Activated CD4-positive, alpha-beta T cell treated with anti-CD3 and anti-CD28 coated beads, Interleukin-2, amount 50 U/mL, for 16 hours (primary cell): ENCODE data around the gene CLASP1.
A peak's percentile ranks its signal among the peaks of the same experiment; 100 is the strongest.
"Not testable (repeated sequence)": the region's sequence is repeated elsewhere in the genome, so short reads cannot be mapped to it uniquely, and the experiment has no call there.

Experiments
- DNase-seq: peaks from one replicate; pipeline ENCODE4 v3.0.0-alpha.2; 2020

CLASP1 gene

GRCh38 chr2:121613152-121613551 lies 36.1 kb downstream of the CLASP1 start:
- no peak for DNase-seq

- no peak for DNase-seq
Measured at GRCh38 chr2:121611730-121612705, 37.2 kb downstream of the CLASP1 start.

DNA sequence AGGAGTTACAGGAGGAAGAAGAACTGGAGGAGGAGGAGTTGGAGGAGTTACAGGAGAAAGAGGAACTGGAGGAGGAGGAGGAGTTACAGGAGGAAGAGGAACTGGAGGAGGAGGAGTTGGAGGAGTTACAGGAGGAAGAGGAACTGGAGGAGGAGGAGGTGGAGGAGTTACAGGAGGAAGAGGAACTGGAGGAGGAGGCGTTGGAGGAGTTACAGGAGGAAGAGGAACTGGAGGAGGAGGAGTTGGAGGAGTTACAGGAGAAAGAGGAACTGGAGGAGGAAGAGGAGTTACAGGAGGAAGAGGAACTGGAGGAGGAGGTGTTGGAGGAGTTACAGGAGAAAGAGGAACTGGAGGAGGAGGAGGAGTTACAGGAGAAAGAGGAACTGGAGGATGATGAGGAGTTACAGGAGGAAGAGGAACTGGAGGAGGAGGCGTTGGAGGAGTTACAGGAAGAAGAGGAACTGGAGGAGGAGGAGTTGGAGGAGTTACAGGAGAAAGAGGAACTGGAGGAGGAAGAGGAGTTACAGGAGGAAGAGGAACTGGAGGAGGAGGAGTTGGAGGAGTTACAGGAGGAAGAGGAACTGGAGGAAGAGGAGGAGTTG lies 38.1 kb downstream of the CLASP1 start:
- not testable (repeated sequence) for DNase-seq

GRCh38 chr2:121610487-121610874 lies 38.8 kb downstream of the CLASP1 start:
- DNase-seq = not testable (repeated sequence)

GRCh38 chr2:121608967-121609366 lies 40.3 kb downstream of the CLASP1 start:
- DNase-seq = no peak

- no peak for DNase-seq
Measured at GRCh38 chr2:121608367-121608766, 40.9 kb downstream of the CLASP1 start.

- DNase-seq = no peak
Measured at GRCh38 chr2:121605820-121606733, 43.2 kb downstream of the CLASP1 start.

- DNase-seq = no peak
Measured at GRCh38 chr2:121603185-121603584, 46.1 kb downstream of the CLASP1 start.

DNA sequence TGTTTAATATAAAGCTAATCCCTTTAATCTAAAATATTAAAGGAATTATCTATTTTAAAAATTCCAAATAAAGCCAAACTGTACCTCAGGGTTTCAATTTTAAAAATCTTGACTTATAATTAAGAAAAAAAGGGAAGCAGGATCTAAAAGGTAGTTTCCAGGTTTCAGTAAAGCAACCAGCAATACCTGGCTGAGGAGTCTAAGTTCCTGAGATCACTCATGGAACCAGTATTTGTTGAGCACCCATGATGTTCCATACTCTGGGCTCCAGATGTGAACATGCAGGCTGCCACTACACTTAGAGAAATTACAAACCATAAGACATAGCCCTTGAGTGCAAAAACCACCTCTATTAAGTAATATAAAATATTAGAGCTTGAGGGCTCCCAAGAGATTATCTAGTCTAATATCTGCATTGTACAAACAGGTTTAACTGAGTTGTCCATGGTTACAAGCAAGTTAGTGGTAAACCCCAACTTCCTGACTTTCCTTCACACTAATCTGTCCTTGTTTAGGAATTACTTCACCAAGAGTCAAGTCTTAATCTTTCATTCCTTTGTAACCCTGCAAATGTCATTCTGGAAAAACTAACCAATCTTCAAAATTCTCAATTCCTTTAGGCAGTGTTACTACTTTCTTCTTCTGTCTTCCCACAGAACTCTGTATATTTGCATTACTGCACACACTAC lies 49.2 kb downstream of the CLASP1 start:
- no peak for DNase-seq

DNA sequence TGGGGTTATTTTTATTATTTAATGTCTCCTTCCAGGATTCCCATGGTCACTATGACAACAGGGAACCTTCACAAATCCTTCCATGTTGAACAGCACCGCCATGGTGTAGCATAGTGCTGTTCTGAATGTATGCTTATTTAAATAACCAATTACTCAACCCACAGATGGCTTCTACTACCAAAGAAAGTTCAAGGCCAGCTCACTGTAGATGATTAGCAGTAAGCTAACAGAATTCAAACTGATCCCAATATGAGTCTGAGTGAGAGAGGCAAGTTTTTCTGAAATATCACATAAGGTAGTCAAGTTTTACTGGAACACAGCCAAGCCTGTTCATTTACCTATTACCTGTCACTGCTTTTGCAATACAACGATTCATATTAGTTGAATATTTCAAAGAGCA lies 51.2 kb downstream of the CLASP1 start:
- DNase-seq = no peak

GRCh38 chr2:121596221-121597080 lies 52.8 kb downstream of the CLASP1 start:
- peak; percentile 31 for DNase-seq

DNA sequence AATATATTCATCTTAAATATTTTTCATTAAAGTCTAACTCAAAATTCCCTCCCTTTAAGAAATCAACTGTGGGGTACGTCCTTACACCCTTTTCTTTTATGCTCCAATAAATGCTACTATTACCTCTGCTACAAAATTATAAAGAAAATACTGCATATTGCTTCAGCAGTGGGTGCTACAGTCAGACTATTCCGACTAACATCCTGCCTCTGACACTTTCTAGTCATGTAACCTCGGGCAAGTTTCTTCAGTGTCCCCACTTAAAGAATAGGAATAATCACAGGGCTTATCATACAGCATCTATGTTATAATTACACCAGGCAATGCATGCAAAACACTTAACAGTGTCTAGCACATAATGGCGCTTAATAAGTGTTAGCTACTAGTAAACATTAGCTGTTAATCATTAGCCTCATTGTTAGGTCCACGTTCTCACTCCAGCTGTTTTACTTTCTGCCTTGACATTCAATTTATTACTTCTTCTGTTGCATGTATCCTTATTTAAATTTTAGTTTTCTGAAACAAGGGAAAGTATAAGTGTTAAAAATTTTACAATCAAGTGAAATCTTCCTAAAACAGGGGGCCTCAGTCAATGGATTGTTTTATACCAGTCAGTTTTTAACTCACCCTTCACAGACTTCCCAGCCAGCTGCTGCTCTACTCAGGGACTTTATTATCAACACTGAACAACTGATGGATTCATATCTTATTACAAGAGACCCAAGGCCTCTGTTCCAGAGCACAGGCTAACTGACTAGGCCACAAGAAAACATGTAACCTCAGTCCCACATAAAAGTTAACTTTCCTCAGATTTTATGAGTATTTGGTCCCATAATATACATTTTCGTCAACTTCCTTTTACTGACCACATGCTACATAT lies 54.0 kb downstream of the CLASP1 start:
- no peak for DNase-seq

DNA sequence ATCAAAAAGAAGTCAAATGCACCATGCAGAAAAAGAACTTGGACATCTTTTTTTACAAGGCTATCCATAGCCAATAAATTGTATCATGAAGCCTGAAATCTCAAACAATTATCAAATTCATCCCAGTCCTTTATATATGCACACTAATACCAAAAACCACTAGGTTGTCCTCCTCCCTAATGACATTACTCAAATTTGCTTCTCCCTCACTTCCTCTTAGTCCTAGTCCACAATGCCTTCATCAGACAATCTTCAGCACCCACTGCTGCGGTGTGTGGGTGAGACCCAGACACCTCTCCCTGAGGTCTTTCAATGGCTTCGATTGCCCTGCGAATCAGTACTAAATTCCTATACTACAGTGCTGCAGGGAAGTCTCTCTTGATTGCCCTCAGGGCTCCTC lies 58.1 kb downstream of the CLASP1 start:
- DNase-seq = no peak

- no peak for DNase-seq
Measured at GRCh38 chr2:121588357-121588756, 60.9 kb downstream of the CLASP1 start.

DNA sequence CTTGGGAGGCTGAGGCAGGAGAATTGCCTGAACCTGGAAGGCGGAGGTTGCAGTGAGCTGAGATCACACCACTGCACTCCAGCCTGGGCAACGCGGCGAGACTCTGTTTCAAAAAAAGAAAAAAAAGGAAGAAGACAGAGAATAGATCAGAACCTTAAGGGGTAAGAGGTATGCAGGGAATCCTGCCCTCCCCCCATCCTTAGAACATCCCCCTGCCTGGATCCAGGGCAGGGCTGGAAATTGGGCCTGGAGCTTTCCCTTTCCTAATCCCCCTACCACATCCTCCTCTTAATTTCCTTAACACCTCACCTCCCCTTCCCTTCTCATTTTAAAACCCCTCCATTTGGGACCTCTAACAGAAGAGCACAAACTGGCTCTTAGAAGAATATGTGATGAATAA lies 62.1 kb downstream of the CLASP1 start:
- no peak for DNase-seq

- no peak for DNase-seq
Measured at GRCh38 chr2:121584741-121585140, 64.5 kb downstream of the CLASP1 start.

DNA sequence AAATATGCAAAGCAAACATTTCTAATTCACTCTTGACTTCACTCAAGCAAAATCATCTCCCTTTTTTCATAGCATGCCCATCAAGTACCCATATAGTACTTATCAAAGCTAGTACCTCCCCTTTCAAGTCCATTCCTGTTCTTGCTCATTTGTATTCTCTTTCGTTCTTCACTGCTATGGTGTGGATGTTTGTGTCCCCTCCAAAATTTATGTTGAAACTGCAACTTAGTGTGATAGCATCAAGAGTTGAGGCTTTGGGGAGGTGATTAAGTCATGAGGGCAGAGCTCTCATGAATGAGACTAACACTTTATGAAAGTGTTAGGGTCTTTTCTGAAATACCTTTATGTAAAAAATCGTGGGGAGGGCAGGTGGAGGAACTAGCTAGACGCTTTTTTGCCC lies 65.7 kb downstream of the CLASP1 start:
- DNase-seq = peak; percentile 16

GRCh38 chr2:121582272-121582671 lies 67.0 kb downstream of the CLASP1 start:
- DNase-seq = no peak

- DNase-seq = no peak
Measured at GRCh38 chr2:121579309-121579708, 70.0 kb downstream of the CLASP1 start.

DNA sequence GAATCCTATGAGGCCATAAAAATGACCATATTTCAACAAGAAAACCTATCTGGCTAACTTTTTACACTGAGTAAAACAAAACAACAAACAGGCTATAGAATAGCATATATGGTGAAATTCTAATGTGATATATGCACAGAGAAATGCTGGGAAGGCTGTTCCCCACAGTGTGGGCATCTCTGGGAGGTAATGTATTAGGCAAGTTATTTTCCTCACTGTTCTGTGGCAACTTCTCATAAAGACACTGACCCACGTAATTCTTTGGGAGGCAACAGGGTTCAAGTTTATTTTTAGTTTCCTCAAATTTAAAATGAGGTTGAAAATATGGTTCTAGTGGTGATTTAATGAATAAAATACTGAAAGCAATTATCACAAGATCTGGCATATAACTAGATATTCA lies 71.9 kb downstream of the CLASP1 start:
- no peak for DNase-seq

- DNase-seq = no peak
Measured at GRCh38 chr2:121576263-121576662, 73.0 kb downstream of the CLASP1 start.
